Fibroblast of peridontal ligament (primary cell): ENCODE measurements around the gene TAF6.

ENCODE experiments used
- DNase-seq: peaks from one replicate; pipeline ENCODE4 v3.0.0-alpha.2; 2010; ENCODE audit errors: extremely low read depth

TAF6 gene

GRCh38 chr7:100093925-100094486 is 25.2 kb downstream of the TAF6 start:
- DNase-seq, result no peak

DNA sequence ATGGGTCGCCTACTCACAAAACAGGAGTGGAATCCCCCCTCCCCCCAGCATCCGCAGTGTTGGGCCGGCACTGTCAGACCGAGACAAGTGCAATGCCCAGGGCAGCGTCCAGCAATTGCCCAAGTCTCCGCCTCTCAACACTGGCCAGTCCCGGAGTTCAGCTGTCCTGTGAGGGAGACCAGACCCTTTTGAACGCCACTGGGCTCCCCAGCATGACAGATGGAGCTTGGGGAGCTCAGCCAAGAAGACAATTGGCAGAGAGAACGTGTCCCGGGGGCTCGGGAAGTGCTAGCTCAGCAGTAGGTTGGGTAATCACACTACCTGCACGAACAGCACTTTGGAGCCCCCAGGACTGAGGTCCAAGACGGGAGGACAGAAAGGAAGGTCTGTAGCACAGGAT is 25.7 kb downstream of the TAF6 start:
- no peak for DNase-seq

GRCh38 chr7:100093054-100093453 is 26.1 kb downstream of the TAF6 start:
- DNase-seq, result no peak

DNA sequence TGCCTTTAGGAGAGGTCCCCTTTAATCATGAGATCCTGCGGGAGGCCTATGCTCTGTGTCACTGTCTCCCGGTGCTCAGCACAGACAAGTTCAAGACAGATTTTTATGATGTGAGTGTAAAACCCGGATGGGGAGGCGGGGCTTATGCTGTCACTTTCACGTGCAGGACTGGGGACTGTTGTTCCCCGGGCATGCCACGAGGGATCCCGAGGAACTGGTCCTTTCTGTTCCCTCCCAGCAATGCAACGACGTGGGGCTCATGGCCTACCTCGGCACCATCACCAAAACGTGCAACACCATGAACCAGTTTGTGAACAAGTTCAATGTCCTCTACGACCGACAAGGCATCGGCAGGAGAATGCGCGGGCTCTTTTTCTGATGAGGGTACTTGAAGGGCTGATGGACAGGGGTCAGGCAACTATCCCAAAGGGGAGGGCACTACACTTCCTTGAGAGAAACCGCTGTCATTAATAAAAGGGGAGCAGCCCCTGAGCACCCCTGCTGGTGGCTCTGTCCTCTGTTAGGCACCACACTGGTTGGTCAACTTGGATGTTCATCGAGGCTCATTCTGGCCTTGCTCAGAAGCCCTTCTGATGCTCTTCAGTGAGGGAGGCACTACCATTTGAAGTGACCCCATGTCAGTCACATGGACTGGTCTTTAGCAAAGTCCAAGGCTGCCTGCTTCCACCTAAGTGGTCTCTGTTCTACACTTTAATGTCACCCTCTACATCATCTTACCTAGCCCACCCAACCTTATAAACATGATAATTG is 27.6 kb downstream of the TAF6 start:
- DNase-seq, result no peak

- DNase-seq, result no peak
Observed at GRCh38 chr7:100090527-100091410, 28.4 kb downstream of the TAF6 start.

DNA sequence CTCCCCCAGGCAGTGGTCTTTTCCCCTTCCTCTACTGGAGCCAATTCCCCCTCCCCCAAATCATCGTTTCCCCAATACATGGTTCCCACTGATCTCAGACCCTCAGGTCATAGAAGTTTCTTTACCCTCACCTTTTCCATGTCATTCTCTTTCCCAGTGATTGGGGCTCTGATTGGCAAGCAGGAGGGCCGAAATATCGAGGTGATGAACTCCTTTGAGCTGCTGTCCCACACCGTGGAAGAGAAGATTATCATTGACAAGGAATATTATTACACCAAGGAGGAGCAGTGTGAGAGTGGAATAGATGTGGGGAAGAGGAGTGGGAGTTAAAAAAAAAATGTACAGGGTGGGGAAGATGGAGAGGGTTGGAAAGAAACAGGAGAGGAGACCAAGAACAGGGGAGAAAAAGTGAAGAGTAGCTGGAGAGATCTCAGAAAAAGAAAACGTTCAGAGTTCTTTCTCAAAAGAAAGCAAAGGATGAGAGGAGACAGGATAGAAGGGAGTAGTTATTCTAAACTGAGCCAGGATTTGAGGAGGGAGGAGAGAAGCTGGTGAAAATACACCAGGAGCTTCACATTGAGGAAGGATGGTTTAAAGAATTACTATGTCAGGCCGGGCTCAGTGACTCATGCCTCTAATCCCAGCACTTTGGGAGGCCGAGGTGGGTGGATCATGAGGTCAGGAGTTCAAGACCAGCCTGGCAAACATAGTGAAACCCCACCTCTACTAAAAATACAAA is 29.5 kb downstream of the TAF6 start:
- peak; percentile 31 for DNase-seq

DNA sequence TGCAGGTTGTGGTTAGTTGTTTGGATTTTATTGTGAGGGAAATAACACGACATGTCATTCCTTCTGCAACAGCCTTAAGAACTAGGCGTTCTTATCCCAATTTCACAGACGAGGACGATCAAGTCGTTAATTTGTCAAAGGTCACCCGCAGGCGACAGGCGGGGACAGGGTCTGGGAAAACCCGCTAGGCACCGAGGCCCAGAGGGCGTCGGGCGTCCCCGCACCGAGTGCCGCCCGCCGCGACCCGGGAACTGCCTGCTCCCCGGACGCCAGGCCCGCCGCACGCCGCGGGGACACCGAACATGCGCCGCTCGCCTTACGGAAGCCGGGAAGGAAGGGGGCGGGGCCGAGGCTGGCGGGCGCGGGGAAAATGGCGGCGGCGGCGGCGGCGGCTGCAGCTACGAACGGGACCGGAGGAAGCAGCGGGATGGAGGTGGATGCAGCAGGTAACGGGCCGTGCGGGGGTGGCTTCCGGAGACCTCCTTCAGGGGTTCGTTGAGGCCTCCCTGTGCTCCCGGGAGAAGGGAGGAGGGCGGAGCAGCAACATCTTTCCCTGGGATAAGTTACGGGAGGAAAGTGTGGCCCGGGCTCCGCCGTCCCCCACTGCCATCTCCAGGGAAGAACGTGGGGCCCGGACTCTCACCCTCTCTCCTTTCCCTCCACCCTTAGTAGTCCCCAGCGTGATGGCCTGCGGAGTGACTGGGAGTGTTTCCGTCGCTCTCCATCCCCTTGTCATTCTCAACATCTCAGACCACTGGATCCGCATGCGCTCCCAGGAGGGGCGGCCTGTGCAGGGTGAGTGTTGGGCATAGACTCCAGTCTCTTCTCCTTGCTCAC is 30.3 kb downstream of the TAF6 start, which contains the start of gene COPS6:
Gene COPS6 (plus strand): TSS at position 349 of the 837 bp plus-strand sequence. CDS start 22 bp downstream, at position 371.
- peak; percentile 65 for DNase-seq

- no peak for DNase-seq
Observed at GRCh38 chr7:100088095-100088620, 31.0 kb downstream of the TAF6 start.

GRCh38 chr7:100087055-100087750 is 32.0 kb downstream of the TAF6 start:
- peak; percentile 97 for DNase-seq

- no peak for DNase-seq
Observed at GRCh38 chr7:100085515-100085914, 33.6 kb downstream of the TAF6 start.

DNA sequence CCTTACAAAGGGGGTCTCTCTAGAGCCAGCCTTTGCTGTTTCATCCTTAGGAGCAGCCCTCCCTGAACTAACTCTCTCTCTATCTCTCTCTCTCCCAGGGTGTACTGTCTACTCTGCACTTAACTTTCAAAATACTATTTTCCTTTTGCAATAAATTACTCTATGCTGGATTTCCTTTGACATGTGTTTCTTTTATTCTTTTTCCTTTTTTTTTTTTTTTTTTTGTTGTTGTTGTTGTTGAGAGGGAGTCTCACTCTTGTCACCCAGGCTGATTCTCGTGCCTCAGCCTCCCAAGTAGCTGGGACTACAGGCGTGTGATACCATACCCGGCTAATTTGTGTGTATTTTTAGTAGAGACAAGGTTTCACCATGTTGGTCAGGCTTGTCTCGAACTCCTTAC is 36.2 kb downstream of the TAF6 start:
- DNase-seq, result no peak

DNA sequence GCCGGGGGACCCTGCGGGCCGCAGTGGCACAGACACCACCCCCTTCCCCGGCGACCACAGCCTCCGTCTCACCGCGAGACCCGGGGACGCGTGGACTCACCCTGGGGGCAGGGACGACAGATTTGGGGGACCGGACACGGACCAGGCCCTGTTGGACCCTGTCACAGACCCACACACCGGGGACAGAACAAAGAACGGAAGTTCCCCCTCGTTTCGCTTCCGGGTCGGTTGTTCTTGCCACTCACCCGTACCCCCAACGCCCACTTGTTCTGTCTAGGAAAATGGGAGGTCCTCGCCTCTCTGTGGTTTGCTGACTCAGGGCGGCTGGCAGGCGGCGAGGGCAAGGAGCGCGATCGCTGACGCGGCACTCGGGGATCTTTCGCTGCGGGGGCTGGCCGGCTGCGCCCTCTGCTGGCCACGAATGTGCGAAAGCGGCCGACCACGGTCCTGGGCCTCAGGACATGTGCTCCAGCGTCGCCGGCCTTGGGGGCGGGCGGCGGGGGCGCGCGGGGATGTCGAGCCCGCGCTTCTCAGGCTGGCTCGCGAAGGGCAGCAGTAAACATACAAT is 37.5 kb downstream of the TAF6 start, which contains the start of gene ZNF3:
Gene ZNF3 (minus strand): TSS at position 189 of the 568 bp plus-strand sequence. CDS start 4,366 bp downstream, outside the sequence.
- peak; percentile 99 for DNase-seq

DNA sequence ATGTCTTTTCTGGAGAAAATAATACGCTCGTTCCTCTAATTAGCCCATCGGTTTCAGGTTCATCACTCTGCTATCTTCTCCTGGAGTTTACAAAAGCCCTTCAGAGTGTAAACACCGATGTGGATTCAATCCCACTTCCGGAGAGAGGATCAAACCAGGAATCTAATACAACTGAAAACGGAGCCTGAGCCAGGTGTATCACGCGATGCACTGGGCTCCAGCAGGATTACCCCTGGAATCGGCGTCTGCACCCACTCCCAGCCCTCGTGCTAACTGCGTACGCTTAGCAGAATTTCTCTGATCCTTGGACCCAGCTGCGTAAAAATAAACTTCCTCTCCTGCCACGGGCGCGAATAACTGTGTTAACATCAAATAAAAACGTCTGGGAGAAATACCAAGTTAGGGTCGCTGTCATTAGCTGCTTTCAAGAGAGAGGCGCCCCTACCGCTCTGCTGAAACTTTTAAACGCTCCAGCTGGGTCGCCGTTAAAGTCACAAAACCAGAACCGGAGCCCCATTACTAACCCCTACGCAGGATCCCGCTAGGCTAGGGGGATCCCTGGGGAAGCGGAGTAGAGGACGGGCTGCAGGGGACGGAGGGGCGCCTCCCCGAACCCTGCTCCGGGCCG is 38.1 kb downstream of the TAF6 start:
- DNase-seq, result peak; percentile 15

GRCh38 chr7:100079024-100079560 is 40.1 kb downstream of the TAF6 start:
- DNase-seq, result no peak

DNA sequence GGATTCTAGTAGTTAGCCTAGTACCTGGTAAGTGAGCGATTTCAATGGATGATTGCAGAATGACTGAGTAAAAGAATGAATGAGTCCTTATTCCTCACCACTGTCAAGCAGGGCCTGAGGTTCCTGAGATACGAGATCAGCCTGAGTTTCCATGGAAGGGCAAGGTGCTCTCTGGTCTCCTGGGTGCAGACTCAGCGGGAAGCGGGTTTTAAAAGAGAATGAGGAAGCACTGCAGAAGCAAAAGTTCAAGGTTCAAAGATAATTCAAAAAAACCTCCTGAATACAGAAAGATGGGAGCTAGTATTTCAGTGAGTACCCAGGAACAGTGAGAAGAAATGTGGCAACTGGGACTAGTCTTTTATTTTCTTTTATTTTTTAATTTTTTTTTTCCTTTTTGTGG is 42.0 kb downstream of the TAF6 start:
- DNase-seq, result no peak

DNA sequence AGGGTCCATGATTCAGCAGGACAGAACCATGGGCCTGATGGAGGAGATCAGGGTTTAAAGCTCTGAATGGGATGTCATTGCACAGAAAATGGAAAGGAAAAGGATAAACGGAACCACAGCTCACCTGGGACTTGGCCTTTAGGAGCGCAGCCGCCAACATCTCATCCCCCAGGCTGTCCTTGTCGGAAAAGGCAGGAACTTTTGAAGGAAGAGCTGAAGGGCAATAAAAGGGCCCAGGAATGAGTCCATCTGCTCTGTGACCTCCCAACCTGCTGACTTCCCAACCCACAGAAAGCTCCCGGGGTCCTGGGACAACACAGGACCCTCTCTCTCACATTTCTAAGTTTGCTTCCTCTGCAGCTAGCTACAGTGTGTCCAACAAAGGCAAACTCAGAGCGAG is 43.7 kb downstream of the TAF6 start:
- DNase-seq, result no peak

DNA sequence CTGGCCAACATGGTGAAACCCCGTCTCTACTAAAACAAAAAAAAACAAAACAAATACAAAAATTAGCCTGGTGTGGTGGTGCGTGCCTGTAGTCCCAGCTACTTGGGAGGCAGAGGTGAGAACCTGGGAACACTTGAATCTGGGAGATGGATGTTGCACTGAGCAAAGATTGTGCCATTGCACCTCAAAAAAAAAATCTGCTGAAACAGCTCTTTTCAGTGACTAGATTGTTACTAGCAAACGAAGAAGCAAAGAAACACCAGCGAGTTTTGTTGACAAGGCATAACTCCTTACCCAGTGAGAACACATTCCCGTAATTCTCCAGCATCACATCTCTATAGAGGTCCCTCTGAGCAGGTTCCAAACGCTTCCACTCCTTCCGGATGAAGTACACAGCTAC is 44.3 kb downstream of the TAF6 start:
- DNase-seq, result no peak

DNA sequence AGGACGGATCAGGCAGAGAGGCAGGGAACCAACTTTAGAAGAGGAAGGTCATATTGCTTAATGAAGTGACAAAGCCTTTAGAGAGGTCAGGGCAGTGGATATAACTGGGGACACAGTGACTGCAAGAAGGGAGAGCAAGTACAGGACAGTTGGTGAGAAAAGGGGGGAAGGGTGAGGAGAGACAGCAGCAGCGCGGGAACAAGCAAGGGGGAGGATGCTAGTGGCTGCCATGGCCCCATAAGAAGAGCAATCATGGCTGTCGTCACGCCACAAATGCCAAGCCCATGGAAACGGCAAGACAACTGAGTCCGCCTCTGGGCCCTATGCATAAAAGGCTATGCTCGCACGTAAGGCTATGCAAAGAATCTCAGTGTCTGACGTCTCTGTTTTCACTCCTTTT is 46.7 kb downstream of the TAF6 start:
- no peak for DNase-seq
